NB4 (cell line): Measurements from ENCODE around the gene CACNG7.

Experiments
- DNase-seq: peaks from one replicate; pipeline ENCODE4 v3.0.0; 2010; ENCODE audit warnings: low read depth
- H3K4me3 ChIP-seq: one replicate; pipeline ENCODE4 v1.5.1; 2011; ENCODE audit warnings: mild to moderate bottlenecking, low read depth, low read length, moderate library complexity
- CTCF ChIP-seq: IDR thresholded peaks from one replicate; pipeline ENCODE4 v1.5.1; 2012; ENCODE audit warnings: low read depth, low read length
- MAX ChIP-seq: IDR thresholded peaks from 2 replicates; pipeline ENCODE4 v1.6.1; 2011; ENCODE audit warnings: low read depth, low read length
- MYC ChIP-seq: IDR thresholded peaks from 2 replicates; pipeline ENCODE4 v1.6.1; 2011; ENCODE audit warnings: low read depth, low read length
- POLR2A ChIP-seq: IDR thresholded peaks from 2 replicates; pipeline ENCODE4 v1.6.1; 2011; ENCODE audit warnings: mild to moderate bottlenecking; ENCODE audit not compliant: insufficient read length; ENCODE audit errors: extremely low read depth

The CACNG7 gene

GRCh38 chr19:53881482-53882390 is 27.3 kb upstream of the CACNG7 start, which contains the start of gene PRKCG:
TSS of gene PRKCG (plus strand) at chr19:53882197. CDS start at chr19:53882495, 298 bp downstream.
- H3K4me3 ChIP-seq, result no peak within 1 kb of the TSS
- DNase-seq, result peak; percentile 55
- TF ChIP-seq CTCF (peak; percentile 30), MYC (no peak), POLR2A (no peak), MAX (no peak)

- DNase-seq, result no peak
- no peak overlapping the region for H3K4me3 ChIP-seq
- TF ChIP-seq MYC (no peak), CTCF (no peak), POLR2A (no peak), MAX (no peak)
Measured at GRCh38 chr19:53882391-53883050, 26.6 kb upstream of the CACNG7 start.

- no peak for DNase-seq
- TF ChIP-seq MAX (no peak), MYC (no peak), CTCF (no peak), POLR2A (no peak)
- no peak overlapping the region for H3K4me3 ChIP-seq
Measured at GRCh38 chr19:53883231-53883661, 25.8 kb upstream of the CACNG7 start.

GRCh38 chr19:53883741-53884140 is 25.3 kb upstream of the CACNG7 start:
- TF ChIP-seq MAX, result no peak
- no peak for TF ChIP-seq POLR2A
- no peak for TF ChIP-seq CTCF
- no peak for TF ChIP-seq MYC
- H3K4me3 ChIP-seq, result no peak overlapping the region
- DNase-seq, result no peak

- H3K4me3 ChIP-seq, result no peak overlapping the region
- TF ChIP-seq MAX (no peak), MYC (no peak), CTCF (no peak), POLR2A (no peak)
- DNase-seq, result no peak
Measured at GRCh38 chr19:53884256-53884655, 24.8 kb upstream of the CACNG7 start.
